Gastroesophageal sphincter (tissue), 4 donors: ENCODE results near the gene GP9. TPM values are rescaled to one million over a fixed set of nuclear protein-coding genes. Genes with fewer than 3 reads are reported as not detected.
"Not testable (repeated sequence)": the region's sequence is repeated elsewhere in the genome, so short reads cannot be mapped to it uniquely, and the experiment has no call there.

Experiments
- ATAC-seq: fragments of 150-250 bp; one replicate; pipeline ENCODE4 v1.9.1; 2016; ENCODE audit warnings: mild to moderate bottlenecking, moderate library complexity
- H3K27ac ChIP-seq, 4 donors: fragments of 200-600 bp; sonication (generic) in 3 of 4; 1 replicate in 3 of 4; 2 replicates in 1 of 4; pipeline ENCODE4 v1.5.1; 2016 to 2019
- H3K27me3 ChIP-seq: fragments of 200-600 bp; sonication (generic); one replicate; pipeline ENCODE4 v1.5.1; 2019
- H3K36me3 ChIP-seq, 2 donors: fragments of 200-600 bp; sonication (generic); one replicate each; pipeline ENCODE4 v1.5.1; 2019; ENCODE audit warnings: control low read depth in 1 of 2
- H3K4me1 ChIP-seq, 3 donors: fragments of 200-600 bp; sonication (generic); 1 replicate in 2 of 3; 2 replicates in 1 of 3; pipeline ENCODE4 v1.5.1; 2016 to 2019; ENCODE audit warnings: control low read depth in 2 of 3
- H3K4me3 ChIP-seq, 2 donors: fragments of 200-600 bp; sonication (generic); one replicate each; pipeline ENCODE4 v1.5.1; 2019; ENCODE audit warnings: mild to moderate bottlenecking in 1 of 2, moderate library complexity in 1 of 2
- H3K9me3 ChIP-seq, 3 donors: fragments of 200-600 bp; sonication (generic); one replicate each; pipeline ENCODE4 v1.5.1; 2017 to 2019; ENCODE audit warnings: control low read depth in 2 of 3
- EP300 ChIP-seq: sonication (generic); formaldehyde crosslinking; IDR thresholded peaks from one replicate; pipeline ENCODE4 v1.6.1; 2017; ENCODE audit warnings: antibody characterized with exemption, mild to moderate bottlenecking
- POLR2A ChIP-seq, 2 donors: fragments of 450-650 bp; IDR thresholded peaks; one replicate each; pipeline ENCODE4 v1.6.1; 2017; ENCODE audit warnings: antibody characterized with exemption in 2 of 2, mild to moderate bottlenecking in 2 of 2, moderate library complexity in 1 of 2
- POLR2AphosphoS5 ChIP-seq: sonication (generic); formaldehyde crosslinking; IDR thresholded peaks from one replicate; pipeline ENCODE4 v1.6.1; 2017; ENCODE audit warnings: antibody characterized with exemption
- WGBS, 2 donors: methylation state at CpG; one replicate each; pipeline ENCODE4 v1.1.5; 2018; ENCODE audit warnings: low coverage in 1 of 2; 5-methylcytosine and 5-hydroxymethylcytosine counted together
- total RNA-seq, 4 donors: library from RNA; depleted of rRNA; stranded (reverse); fragments of >200 nt; gene quantifications; one replicate each; pipeline ENCODE4 v1.1.0, GENCODE V29; 2016
- TF ChIP-seq, protein P1 (sequence below), 4 experiments: fragments of 200-600 bp in 2 of 4; fragments of 450-650 bp in 2 of 4; sonication (generic) in 1 of 4; IDR thresholded peaks; one replicate each; pipeline ENCODE4 v1.5.1; 2017 to 2019; ENCODE audit warnings: antibody characterized with exemption in 4 of 4, mild to moderate bottlenecking in 2 of 4, moderate library complexity in 2 of 4

Gene GP9
- total RNA-seq, 4 donors from 2014 or later, result not detected

DNA sequence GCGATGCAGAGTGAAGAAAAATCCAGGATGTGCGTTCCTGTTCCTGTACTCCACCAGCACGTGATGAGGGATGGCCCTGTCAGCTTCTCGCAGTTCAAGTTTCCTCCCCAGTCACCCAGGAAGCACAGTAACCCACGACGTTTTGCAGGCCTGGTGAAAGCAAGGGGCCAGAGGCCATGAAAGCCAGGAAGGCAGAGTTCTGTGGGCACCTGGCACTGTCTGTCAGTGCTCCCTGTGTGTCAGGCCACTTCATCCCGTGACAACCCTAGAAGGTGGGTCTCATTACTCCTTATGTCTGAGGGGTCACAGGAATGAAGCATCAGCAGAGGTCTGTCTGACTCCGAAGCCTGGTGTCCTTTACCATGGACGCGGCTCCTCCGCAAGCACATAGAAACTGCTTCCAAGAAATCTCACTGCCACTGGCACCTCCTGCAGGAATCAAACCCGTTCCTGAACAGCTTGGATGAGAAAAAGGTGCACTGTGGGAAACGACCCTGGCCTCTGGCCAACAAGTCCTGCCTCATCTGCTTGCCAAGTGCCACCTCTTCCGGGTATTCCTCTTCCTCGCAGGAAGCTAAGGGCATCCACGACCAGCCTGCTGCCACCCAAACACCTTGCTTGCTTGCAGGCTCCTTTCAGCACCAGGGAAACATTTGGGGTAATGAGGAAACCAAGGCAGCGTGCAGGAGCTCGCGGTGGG lies 46.4 kb downstream of the GP9 start:
- H3K4me1 ChIP-seq, result peaks cover 0 to 20% (median 0%) of the 10 kb centered on the region in 3 donors
- TF ChIP-seq, protein P1, sequence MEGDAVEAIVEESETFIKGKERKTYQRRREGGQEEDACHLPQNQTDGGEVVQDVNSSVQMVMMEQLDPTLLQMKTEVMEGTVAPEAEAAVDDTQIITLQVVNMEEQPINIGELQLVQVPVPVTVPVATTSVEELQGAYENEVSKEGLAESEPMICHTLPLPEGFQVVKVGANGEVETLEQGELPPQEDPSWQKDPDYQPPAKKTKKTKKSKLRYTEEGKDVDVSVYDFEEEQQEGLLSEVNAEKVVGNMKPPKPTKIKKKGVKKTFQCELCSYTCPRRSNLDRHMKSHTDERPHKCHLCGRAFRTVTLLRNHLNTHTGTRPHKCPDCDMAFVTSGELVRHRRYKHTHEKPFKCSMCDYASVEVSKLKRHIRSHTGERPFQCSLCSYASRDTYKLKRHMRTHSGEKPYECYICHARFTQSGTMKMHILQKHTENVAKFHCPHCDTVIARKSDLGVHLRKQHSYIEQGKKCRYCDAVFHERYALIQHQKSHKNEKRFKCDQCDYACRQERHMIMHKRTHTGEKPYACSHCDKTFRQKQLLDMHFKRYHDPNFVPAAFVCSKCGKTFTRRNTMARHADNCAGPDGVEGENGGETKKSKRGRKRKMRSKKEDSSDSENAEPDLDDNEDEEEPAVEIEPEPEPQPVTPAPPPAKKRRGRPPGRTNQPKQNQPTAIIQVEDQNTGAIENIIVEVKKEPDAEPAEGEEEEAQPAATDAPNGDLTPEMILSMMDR (IDR thresholded peaks at IDR 0.05), result no peak
- TF ChIP-seq EP300, result no peak
- TF ChIP-seq POLR2AphosphoS5, result no peak
- no peak for TF ChIP-seq POLR2A (IDR thresholded peaks at IDR 0.05)
- no peak overlapping the region for H3K27ac ChIP-seq
- WGBS, 2 donors, result 70 to 81% methylated on average over 2 to 8 of the region's 19 CpGs
- H3K27me3 ChIP-seq, result no peaks in the 10 kb centered on the region
- H3K9me3 ChIP-seq, result no peaks in the 10 kb centered on the region
- no peak overlapping the region for H3K4me3 ChIP-seq
- H3K36me3 ChIP-seq, result peaks cover 0 to 44% of the 10 kb centered on the region in 2 donors
- no peak for ATAC-seq

DNA sequence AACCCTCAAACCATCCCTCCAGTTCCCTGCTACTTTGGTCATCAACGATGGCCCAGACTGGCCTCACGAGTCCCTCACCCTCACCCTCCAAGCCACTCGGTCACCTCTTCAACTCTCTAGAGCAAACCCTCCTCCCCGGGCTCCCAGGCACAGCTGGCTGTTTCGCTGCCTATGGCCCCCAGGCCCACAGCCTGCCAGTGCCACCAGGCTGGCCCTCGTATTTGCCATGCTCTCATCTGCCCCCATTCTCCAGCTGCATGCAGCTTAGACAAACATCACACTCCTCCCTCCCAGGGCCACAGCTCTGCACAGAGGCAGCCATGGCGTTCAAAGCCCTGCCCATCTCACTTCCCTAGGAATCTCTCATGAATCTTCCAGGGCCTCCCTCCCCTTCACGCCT lies 47.2 kb downstream of the GP9 start:
- Histone ChIP-seq H3K9me3 (no peaks in the 10 kb centered on the region), H3K4me1 (peaks cover 0 to 20% (median 0%) of the 10 kb centered on the region in 3 donors), H3K27me3 (no peaks in the 10 kb centered on the region), H3K4me3 (no peak overlapping the region), H3K27ac (no peak overlapping the region), H3K36me3 (peaks cover 0 to 51% of the 10 kb centered on the region in 2 donors)
- WGBS, 2 donors, result 67 to 83% methylated on average over 1 to 7 of the region's 8 CpGs
- ATAC-seq, result no peak
- TF ChIP-seq POLR2AphosphoS5 (no peak), POLR2A (IDR thresholded peaks at IDR 0.05) (no peak), EP300 (no peak)
- TF ChIP-seq, protein P1 (IDR thresholded peaks at IDR 0.05), result no peak

DNA sequence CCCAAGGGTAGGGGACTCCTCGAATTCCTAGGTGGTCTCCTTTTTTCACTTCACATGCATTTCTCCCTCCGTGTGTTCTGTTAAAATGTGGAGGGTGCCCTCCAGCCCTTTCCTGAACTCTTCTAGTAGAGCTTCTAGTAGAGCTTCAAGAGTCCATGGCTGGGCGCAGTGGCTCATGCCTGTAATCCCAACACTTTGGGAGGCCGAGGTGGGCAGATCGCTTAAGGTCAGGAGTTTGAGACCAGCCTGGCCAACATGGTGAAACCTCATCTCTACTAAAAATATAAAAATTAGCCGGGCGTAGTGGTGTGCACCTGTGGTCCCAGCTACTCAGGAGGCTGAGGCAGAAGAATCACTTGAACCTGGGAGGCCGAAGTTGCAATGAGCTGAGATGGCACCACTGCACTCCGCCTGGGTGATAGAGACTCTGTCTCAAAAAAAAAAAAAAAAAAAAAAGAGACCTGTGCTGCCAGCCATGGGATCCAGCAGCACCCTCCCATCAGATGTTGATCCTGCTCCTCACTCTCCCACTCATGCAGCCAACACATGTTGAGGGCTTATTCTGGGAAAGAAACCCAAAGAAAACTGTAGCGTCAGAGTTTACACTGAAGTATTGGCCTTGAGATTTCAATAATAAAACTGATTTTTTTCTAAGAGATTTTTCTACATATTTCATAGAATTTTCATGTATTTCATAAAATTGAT lies 50.6 kb downstream of the GP9 start:
- 85 to 93% methylated on average over 3 to 5 of the region's 10 CpGs for WGBS, 2 donors
- H3K27me3 ChIP-seq, H3K9me3 ChIP-seq, H3K27ac ChIP-seq, ATAC-seq, H3K4me3 ChIP-seq: not testable (repeated sequence)
- Histone ChIP-seq H3K4me1 (peaks cover 0 to 17% (median 0%) of the 10 kb centered on the region in 3 donors), H3K36me3 (peaks cover 0 to 68% of the 10 kb centered on the region in 2 donors)

Other genes starting within 250 kb of the GP9 start
- gene ACAD9, start 181.2 kb upstream of the GP9 start, total RNA-seq, result 10 to 100 TPM; 32.4 to 44.0 (median 38.7) TPM
- 1 to 10 TPM in 3 of 4 donors, under 1 TPM in 1; 0.96 to 3.3 (median 2.3) TPM for gene CFAP92, start 66.7 kb upstream of the GP9 start, total RNA-seq
- 10 to 100 TPM in 1 of 4 donors, 1 to 10 TPM in 3; 4.8 to 10.3 (median 6.5) TPM for gene EFCC1, start 59.5 kb upstream of the GP9 start, total RNA-seq
- gene RAB43, start 61.0 kb downstream of the GP9 start, total RNA-seq, result 10 to 100 TPM; 10.3 to 17.9 (median 15.7) TPM
- gene ISY1, start 100.3 kb downstream of the GP9 start, total RNA-seq, result 10 to 100 TPM; 22.6 to 30.4 (median 25.7) TPM
- 100 to 1,000 TPM; 420 to 667 (median 590) TPM for gene CNBP, start 123.1 kb downstream of the GP9 start, total RNA-seq
- 10 to 100 TPM; 64.6 to 95.8 (median 74.0) TPM for gene COPG1, start 188.8 kb downstream of the GP9 start, total RNA-seq
- 10 to 100 TPM; 25.3 to 35.7 (median 30.2) TPM for gene HMCES, start 218.1 kb downstream of the GP9 start, total RNA-seq